ENCODE results near the gene ZNF597.
A peak's percentile ranks its signal among the peaks of the same experiment; 100 is the strongest.

ZNF597 gene

GRCh38 chr16:3454631-3455147 is 11.4 kb upstream of the ZNF597 start:
- no peak for DNase-seq (ENCODE audit: low spot score)

GRCh38 chr16:3454093-3454492 is 10.8 kb upstream of the ZNF597 start:
- DNase-seq (ENCODE audit: low spot score), result no peak

- no peak for DNase-seq (ENCODE audit: low spot score)
These were observed 706 bp upstream of the ZNF597 start for GRCh38 chr16:3444032-3444388.

GRCh38 chr16:3439637-3440036 is 3.7 kb downstream of the ZNF597 start:
- no peak for DNase-seq (ENCODE audit: low spot score)

GRCh38 chr16:3434373-3434772 is 8.9 kb downstream of the ZNF597 start:
- DNase-seq (ENCODE audit: low spot score), result no peak

- DNase-seq (ENCODE audit: low spot score), result no peak
These were observed 11.5 kb downstream of the ZNF597 start for GRCh38 chr16:3431779-3432219.

- DNase-seq (ENCODE audit: low spot score), result no peak
These were observed 29.4 kb downstream of the ZNF597 start for GRCh38 chr16:3413730-3414379.

GRCh38 chr16:3408561-3409197 is 34.6 kb downstream of the ZNF597 start:
- DNase-seq (ENCODE audit: low spot score), result no peak

GRCh38 chr16:3401719-3402397 is 41.4 kb downstream of the ZNF597 start:
- DNase-seq (ENCODE audit: low spot score), result no peak

GRCh38 chr16:3400779-3401688 is 42.3 kb downstream of the ZNF597 start, which contains the start of the genes ZNF174 and ZSCAN32:
ZNF174 (plus strand) TSS chr16:3401215; CDS start chr16:3402005, 790 bp downstream.
ZSCAN32 (minus strand) TSS chr16:3401004; CDS start chr16:3397557, 3,447 bp downstream.
- DNase-seq (ENCODE audit: low spot score), result peak; percentile 98

- DNase-seq (ENCODE audit: low spot score), result no peak
These were observed 42.9 kb downstream of the ZNF597 start for GRCh38 chr16:3400446-3400778.

GRCh38 chr16:3389663-3390338 is 53.5 kb downstream of the ZNF597 start:
- no peak for DNase-seq (ENCODE audit: low spot score)

- no peak for DNase-seq (ENCODE audit: low spot score)
These were observed 55.0 kb downstream of the ZNF597 start for GRCh38 chr16:3388325-3388724.

GRCh38 chr16:3383045-3383448 is 60.3 kb downstream of the ZNF597 start:
- DNase-seq (ENCODE audit: low spot score), result no peak

Data from left forelimb (tissue), 1 donor.